HTR-8/SVneo (cell line): ENCODE data around the gene FBXL16.
A peak's percentile ranks its signal among the peaks of the same experiment; 100 is the strongest.

Experiments used
- DNase-seq: peaks from one replicate; pipeline ENCODE4 v3.0.0; 2011; ENCODE audit warnings: low spot score, mixed read lengths; ENCODE audit not compliant: insufficient read length
- FAIRE-seq: peaks from 2 replicates; lab custom pipeline; 2011; peaks lifted over from hg19 to GRCh38; lab: Jason Lieb, UNC

The FBXL16 gene

DNA sequence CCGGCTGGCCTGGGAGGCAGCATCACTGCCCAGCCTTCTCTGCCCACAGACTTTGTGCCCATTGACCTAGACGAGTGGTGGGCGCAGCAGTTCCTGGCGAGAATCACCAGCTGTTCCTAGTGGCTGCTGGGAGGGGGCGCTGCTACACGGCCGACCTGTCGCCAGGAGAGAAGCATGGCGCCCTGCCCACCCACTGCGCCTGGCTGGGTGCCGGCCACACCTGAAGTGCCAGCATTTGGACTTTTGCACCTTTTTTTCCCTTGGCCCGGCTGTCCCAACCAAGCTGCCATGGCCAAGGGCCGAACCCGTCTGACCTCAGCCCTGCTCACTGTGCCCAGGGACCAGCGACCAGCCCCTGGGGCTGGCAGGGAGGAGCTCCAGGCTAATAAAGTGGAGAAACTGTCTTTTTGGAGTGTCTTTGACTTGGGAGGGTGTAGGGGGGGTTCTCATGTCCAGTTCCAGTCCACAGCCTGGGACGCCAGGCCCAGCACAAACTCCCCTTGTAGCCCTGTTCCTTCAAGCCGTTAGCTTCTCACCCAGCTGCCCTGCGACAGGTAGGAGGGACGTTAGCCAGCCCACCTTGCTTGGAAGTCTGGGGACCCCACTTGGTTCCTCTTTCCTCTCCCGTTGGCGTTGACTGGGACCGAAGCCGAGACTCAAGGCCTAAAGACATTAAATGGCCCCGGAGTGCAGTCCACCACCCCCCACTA, 57.4 kb downstream of the FBXL16 start:
- peak; percentile 40 for FAIRE-seq

GRCh38 chr16:647173-647902, 58.3 kb downstream of the FBXL16 start:
- DNase-seq: no peak
- FAIRE-seq: no peak

More for the DNA sequence above, 57.4 kb downstream of the FBXL16 start:
- no peak for DNase-seq

DNA sequence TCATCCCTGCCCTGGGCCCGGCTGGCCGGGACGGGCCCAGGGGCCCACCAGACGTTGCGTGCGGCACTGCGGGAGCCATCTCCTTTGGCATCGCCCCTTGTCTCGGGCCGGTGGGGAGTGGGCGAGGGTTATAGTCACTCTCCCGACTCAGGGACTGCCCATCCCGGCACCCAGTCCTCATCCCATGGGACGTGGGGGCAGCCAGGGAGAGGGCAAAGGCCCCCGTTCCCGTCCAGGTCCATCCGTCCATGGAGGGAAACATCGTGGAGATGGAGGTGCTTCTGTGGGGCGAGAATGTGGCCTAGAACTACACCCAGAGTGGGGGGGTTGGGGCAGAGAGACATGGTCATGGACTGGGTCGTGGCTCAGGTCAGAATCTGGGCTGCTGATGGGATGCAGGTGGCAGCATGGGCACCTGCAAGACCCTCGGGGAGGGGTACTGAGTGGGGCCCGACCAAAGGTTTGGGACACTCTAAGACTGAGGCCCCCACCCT, 58.9 kb downstream of the FBXL16 start:
- FAIRE-seq: no peak
- DNase-seq: no peak

GRCh38 chr16:645852-646678, 59.5 kb downstream of the FBXL16 start:
- DNase-seq (no peak), FAIRE-seq (no peak)

GRCh38 chr16:644556-644955, 61.0 kb downstream of the FBXL16 start:
- FAIRE-seq: no peak
- DNase-seq: no peak

- DNase-seq (no peak), FAIRE-seq (no peak)
Measured at GRCh38 chr16:643050-643368, 62.6 kb downstream of the FBXL16 start.
